Hepatocyte (in vitro differentiated cells): ENCODE data around the gene CDH4. TPM values are rescaled to one million over a fixed set of nuclear protein-coding genes. Genes with fewer than 3 reads are reported as not detected.
A peak's percentile ranks its signal among the peaks of the same experiment; 100 is the strongest.

ENCODE experiments used
- DNase-seq: peaks from one replicate; pipeline ENCODE4 v3.0.0-alpha.2; 2016; ENCODE audit warnings: low spot score
- H2AFZ ChIP-seq: fragments of 200-600 bp; sonication (generic); 2 replicates; pipeline ENCODE4 v1.6.0; 2016; ENCODE audit warnings: antibody characterized with exemption, mild to moderate bottlenecking
- H3K27ac ChIP-seq: fragments of 200-600 bp; sonication (generic); 2 replicates; pipeline ENCODE4 v1.5.1; 2016; ENCODE audit warnings: mild to moderate bottlenecking
- H3K27me3 ChIP-seq: fragments of 200-600 bp; sonication (generic); 2 replicates; pipeline ENCODE4 v1.6.1; 2016
- H3K36me3 ChIP-seq: fragments of 200-600 bp; sonication (generic); replicated peaks from 2 replicates; pipeline ENCODE4 v1.5.1; 2016; ENCODE audit warnings: low read depth; ENCODE audit not compliant: insufficient read depth
- H3K4me1 ChIP-seq: fragments of 200-600 bp; sonication (generic); 2 replicates; pipeline ENCODE4 v1.5.1; 2016; ENCODE audit warnings: mild to moderate bottlenecking, moderate library complexity; ENCODE audit not compliant: insufficient read depth
- H3K4me2 ChIP-seq: fragments of 200-600 bp; sonication (generic); 2 replicates; pipeline ENCODE4 v1.6.0; 2016
- H3K4me3 ChIP-seq: fragments of 200-600 bp; sonication (generic); 2 replicates; pipeline ENCODE4 v1.5.1; 2016; ENCODE audit warnings: mild to moderate bottlenecking
- H3K79me2 ChIP-seq: fragments of 200-600 bp; sonication (generic); 2 replicates; pipeline ENCODE4 v1.6.0; 2017; ENCODE audit warnings: mild to moderate bottlenecking
- H3K9me2 ChIP-seq: fragments of 200-600 bp; sonication (generic); replicated peaks from 2 replicates; pipeline ENCODE4 v1.6.0; 2017; ENCODE audit warnings: mild to moderate bottlenecking; ENCODE audit not compliant: insufficient read depth
- H3K9me3 ChIP-seq: fragments of 200-600 bp; sonication (generic); 2 replicates; pipeline ENCODE4 v1.5.1; 2016; ENCODE audit warnings: low read depth, mild to moderate bottlenecking
- H4K20me1 ChIP-seq: fragments of 200-600 bp; sonication (generic); 2 replicates; pipeline ENCODE4 v1.6.0; 2016; ENCODE audit warnings: mild to moderate bottlenecking; ENCODE audit not compliant: insufficient read depth, poor library complexity, severe bottlenecking
- EZH2 ChIP-seq: fragments of 200-600 bp; sonication (generic); IDR thresholded peaks from 2 replicates; pipeline ENCODE4 v1.6.1; 2016; ENCODE audit warnings: antibody characterized with exemption, mild to moderate bottlenecking, borderline replicate concordance
- EZH2phosphoT487 ChIP-seq: fragments of 200-600 bp; sonication (generic); IDR thresholded peaks from one replicate; pipeline ENCODE4 v1.6.1; 2018; ENCODE audit warnings: antibody characterized with exemption, mild to moderate bottlenecking, low read depth, moderate library complexity; ENCODE audit not compliant: unreplicated experiment, severe bottlenecking
- WGBS: methylation state at CpG from one replicate; pipeline ENCODE4 v1.1.6; 2016; ENCODE audit warnings: low lambda C conversion rate; ENCODE audit errors: missing lambda C conversion rate; 5-methylcytosine and 5-hydroxymethylcytosine counted together
- polyA plus RNA-seq: library from polyadenylated mRNA; unstranded; fragments of >200 nt; fragmentation: Nextera tagmentation; extraction: Ambion mirVana; gene quantifications from 2 replicates; pipeline ENCODE4 v1.2.1, GENCODE V29; 2016
- total RNA-seq: library from RNA; depleted of rRNA; stranded (reverse); fragments of >200 nt; gene quantifications from 2 replicates; pipeline ENCODE4 v1.2.3, GENCODE V29; 2014
- TF ChIP-seq, protein P1 (sequence below): fragments of 200-600 bp; sonication (generic); IDR thresholded peaks from 2 replicates; pipeline ENCODE4 v1.5.1; 2016; ENCODE audit warnings: antibody characterized with exemption, mild to moderate bottlenecking; ENCODE audit not compliant: poor library complexity

CDH4 gene
- total and polyA plus RNA-seq, 2 experiments from 2014 or later: 0.53 to 0.73 TPM

DNA sequence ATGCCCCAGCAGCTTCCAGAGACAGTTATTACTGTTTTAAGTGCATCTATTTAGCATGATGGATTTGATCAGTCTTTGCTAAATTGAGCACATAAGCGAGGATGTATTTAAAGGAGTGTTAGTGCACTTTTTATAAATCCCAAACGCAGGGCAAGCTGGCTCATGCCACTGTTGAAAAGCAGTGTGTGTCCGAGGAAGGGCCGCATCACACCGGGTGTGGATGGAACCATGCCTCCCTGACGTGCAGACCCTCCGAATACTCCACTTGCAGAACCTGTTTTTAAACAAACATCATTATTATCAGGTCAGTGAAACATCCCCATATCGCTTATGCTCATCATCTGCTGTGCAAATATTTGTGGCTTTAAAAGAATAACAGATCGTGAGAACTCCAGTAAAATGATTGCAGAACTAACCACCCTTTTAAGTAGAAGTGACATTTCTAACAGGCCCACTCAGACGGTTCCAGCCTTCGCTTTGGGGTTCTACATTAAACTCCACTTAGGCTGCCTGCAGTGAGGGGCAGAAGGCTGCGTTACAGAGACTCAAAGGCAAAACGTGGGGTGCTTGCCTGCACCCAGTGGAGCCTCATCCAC, 190.1 kb downstream of the CDH4 start:
- peaks cover 7% of the 10 kb centered on the region for H3K27me3 ChIP-seq
- no peaks in the 10 kb centered on the region for H3K4me1 ChIP-seq
- no peak overlapping the region for H2AFZ ChIP-seq
- H3K27ac ChIP-seq: peak overlapping the region; percentile 48
- peak overlapping the region; percentile 5 for H3K4me2 ChIP-seq
- WGBS: 41% methylated on average over 13 of the region's 13 CpGs
- no peak for DNase-seq
- no peaks in the 10 kb centered on the region for H3K9me2 ChIP-seq
- no peaks in the 10 kb centered on the region for H3K9me3 ChIP-seq
- no peak overlapping the region for H3K4me3 ChIP-seq
- TF ChIP-seq, protein P1, sequence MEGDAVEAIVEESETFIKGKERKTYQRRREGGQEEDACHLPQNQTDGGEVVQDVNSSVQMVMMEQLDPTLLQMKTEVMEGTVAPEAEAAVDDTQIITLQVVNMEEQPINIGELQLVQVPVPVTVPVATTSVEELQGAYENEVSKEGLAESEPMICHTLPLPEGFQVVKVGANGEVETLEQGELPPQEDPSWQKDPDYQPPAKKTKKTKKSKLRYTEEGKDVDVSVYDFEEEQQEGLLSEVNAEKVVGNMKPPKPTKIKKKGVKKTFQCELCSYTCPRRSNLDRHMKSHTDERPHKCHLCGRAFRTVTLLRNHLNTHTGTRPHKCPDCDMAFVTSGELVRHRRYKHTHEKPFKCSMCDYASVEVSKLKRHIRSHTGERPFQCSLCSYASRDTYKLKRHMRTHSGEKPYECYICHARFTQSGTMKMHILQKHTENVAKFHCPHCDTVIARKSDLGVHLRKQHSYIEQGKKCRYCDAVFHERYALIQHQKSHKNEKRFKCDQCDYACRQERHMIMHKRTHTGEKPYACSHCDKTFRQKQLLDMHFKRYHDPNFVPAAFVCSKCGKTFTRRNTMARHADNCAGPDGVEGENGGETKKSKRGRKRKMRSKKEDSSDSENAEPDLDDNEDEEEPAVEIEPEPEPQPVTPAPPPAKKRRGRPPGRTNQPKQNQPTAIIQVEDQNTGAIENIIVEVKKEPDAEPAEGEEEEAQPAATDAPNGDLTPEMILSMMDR: no peak
- TF ChIP-seq EZH2: no peak
- no peak for TF ChIP-seq EZH2phosphoT487
- H3K36me3 ChIP-seq: no peaks in the 10 kb centered on the region
- H3K79me2 ChIP-seq: no peaks in the 10 kb centered on the region
- H4K20me1 ChIP-seq: no peaks in the 10 kb centered on the region

DNA sequence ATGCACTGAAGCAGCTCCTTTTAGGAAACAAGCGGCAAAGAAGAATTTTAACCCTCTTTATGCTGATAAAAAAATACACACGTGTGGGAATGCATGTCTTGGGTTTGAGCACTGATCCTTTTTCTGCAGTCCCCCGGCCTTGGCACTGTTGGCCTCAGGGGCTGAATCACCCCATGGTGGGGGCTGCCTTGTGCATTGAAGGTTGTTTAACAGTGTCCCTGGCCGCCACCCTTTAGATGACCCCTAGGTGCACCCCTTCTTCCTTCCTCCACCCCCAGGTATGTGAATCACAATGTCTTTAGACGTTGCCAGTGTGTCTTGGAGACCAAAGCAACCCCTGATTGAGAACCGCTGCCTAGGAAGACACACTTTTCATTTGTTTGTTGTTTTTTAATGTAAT, 190.7 kb downstream of the CDH4 start:
- no peaks in the 10 kb centered on the region for H3K9me2 ChIP-seq
- peak overlapping the region; percentile 5 for H3K4me2 ChIP-seq
- no peaks in the 10 kb centered on the region for H3K9me3 ChIP-seq
- 39% methylated on average over 6 of the region's 6 CpGs for WGBS
- H4K20me1 ChIP-seq: no peaks in the 10 kb centered on the region
- DNase-seq: no peak
- no peak for TF ChIP-seq EZH2
- TF ChIP-seq EZH2phosphoT487: no peak
- TF ChIP-seq, protein P1: no peak
- no peak overlapping the region for H3K4me3 ChIP-seq
- no peaks in the 10 kb centered on the region for H3K4me1 ChIP-seq
- no peak overlapping the region for H2AFZ ChIP-seq
- peak overlapping the region; percentile 48 for H3K27ac ChIP-seq
- H3K79me2 ChIP-seq: no peaks in the 10 kb centered on the region
- peaks cover 7% of the 10 kb centered on the region for H3K27me3 ChIP-seq
- no peaks in the 10 kb centered on the region for H3K36me3 ChIP-seq

DNA sequence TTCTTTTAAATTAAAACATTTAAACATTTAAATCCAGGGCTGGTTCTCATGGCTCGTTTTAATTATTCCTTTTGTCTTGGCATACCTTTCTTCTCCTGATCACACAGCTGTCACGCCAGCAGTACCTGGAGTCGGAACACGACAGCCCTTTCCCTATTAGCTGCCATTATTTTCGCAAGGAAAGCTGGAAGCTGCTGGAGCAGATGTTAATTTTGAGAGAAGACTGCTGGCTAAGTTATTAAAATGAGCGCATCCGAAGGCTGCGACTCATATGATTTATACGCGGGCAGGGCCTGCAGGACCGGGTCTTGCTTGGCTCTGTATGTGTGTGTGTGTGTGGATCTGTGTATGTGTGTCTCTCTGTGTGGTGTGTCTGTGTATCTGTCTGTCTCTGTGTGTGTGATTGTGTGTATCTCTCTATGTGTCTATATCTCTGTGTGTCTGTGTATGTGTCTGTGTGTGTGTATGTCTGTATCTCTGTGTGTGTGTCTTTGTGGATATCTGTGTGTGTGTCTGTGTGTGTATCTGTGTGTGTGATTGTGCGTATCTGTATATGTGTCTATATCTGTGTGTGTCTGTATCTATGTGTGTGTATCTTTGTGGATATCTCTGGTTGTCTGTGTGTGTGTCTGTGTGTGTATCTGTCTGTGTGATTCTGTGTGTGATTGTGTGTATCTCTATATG, 191.5 kb downstream of the CDH4 start:
- Histone ChIP-seq H2AFZ (no peak overlapping the region), H3K9me2 (no peaks in the 10 kb centered on the region), H3K36me3 (no peaks in the 10 kb centered on the region), H3K27me3 (peaks cover 7% of the 10 kb centered on the region), H3K79me2 (no peaks in the 10 kb centered on the region), H3K27ac (no peak overlapping the region), H4K20me1 (no peaks in the 10 kb centered on the region), H3K4me2 (no peak overlapping the region), H3K4me3 (no peak overlapping the region), H3K9me3 (no peaks in the 10 kb centered on the region), H3K4me1 (no peaks in the 10 kb centered on the region)
- WGBS: 74% methylated on average over 12 of the region's 12 CpGs
- TF ChIP-seq, protein P1: no peak
- TF ChIP-seq EZH2phosphoT487 (no peak), EZH2 (no peak)
- no peak for DNase-seq
